Endodermal cell (in vitro differentiated cells): ENCODE results near the gene LAMA2. TPM values are rescaled to one million over a fixed set of nuclear protein-coding genes. Genes with fewer than 3 reads are reported as not detected.
A peak's percentile ranks its signal among the peaks of the same experiment; 100 is the strongest.
"Not testable (repeated sequence)": the region's sequence is repeated elsewhere in the genome, so short reads cannot be mapped to it uniquely, and the experiment has no call there.

Experiments
- DNase-seq: peaks from one replicate; pipeline ENCODE4 v3.0.0-alpha.2; 2017
- H3K27ac ChIP-seq: 2 replicates; pipeline ENCODE4 v1.5.1; 2013; ENCODE audit warnings: mild to moderate bottlenecking, low read depth, low read length, moderate library complexity
- H3K27me3 ChIP-seq: 2 replicates; pipeline ENCODE4 v1.6.1; 2013; ENCODE audit warnings: mild to moderate bottlenecking, low read length, moderate library complexity; ENCODE audit not compliant: insufficient read depth, control insufficient read depth, poor library complexity, severe bottlenecking
- H3K36me3 ChIP-seq: 2 replicates; pipeline ENCODE4 v1.7.0; 2013; ENCODE audit warnings: mild to moderate bottlenecking, low read length, moderate library complexity; ENCODE audit not compliant: control insufficient read depth, insufficient read depth
- H3K4me1 ChIP-seq: one replicate; pipeline ENCODE4 v1.7.0; 2013; ENCODE audit warnings: low read length; ENCODE audit not compliant: control insufficient read depth, insufficient read depth
- H3K4me3 ChIP-seq: 2 replicates; pipeline ENCODE4 v1.5.1; 2013; ENCODE audit warnings: mild to moderate bottlenecking, low read length, moderate library complexity
- H3K9ac ChIP-seq: 2 replicates; pipeline ENCODE4 v1.6.1; 2013; ENCODE audit warnings: mild to moderate bottlenecking, low read length, moderate library complexity; ENCODE audit not compliant: poor library complexity, severe bottlenecking; ENCODE audit errors: extremely low read depth
- H3K9me3 ChIP-seq: 2 replicates; pipeline ENCODE4 v1.6.1; 2013; ENCODE audit warnings: mild to moderate bottlenecking, low read length, moderate library complexity; ENCODE audit not compliant: control insufficient read depth
- H3K27ac Mint-ChIP-seq: 2 replicates; pipeline ENCODE4 v1.8.0; 2020; ENCODE audit warnings: mixed read lengths
- H3K27me3 Mint-ChIP-seq: 2 replicates; pipeline ENCODE4 v1.8.0; 2021; ENCODE audit warnings: mild to moderate bottlenecking, mixed read lengths; ENCODE audit not compliant: insufficient read depth
- H3K36me3 Mint-ChIP-seq: 2 replicates; pipeline ENCODE4 v1.8.0; 2020; ENCODE audit warnings: low read depth, mixed read lengths
- H3K4me1 Mint-ChIP-seq: 2 replicates; pipeline ENCODE4 v1.8.0; 2020; ENCODE audit warnings: mixed read lengths
- H3K4me3 Mint-ChIP-seq: 2 replicates; pipeline ENCODE4 v1.8.0; 2020; ENCODE audit warnings: mild to moderate bottlenecking, moderate library complexity, mixed read lengths
- H3K9me3 Mint-ChIP-seq: 2 replicates; pipeline ENCODE4 v1.8.0; 2020; ENCODE audit warnings: mild to moderate bottlenecking, mixed read lengths
- WGBS, 2 experiments: methylation state at CpG; one replicate each; pipeline versions ENCODE4 v1.1.5 to v1.1.7; 2013; ENCODE audit warnings: missing lambda C conversion rate in 2 of 2, mixed read lengths in 1 of 2; ENCODE audit not compliant: insufficient coverage in 1 of 2, insufficient read length in 1 of 2; 5-methylcytosine and 5-hydroxymethylcytosine counted together
- total RNA-seq, 2 donors: library from RNA; stranded (reverse); fragmentation: NEBNext Ultra II Directional in 1 of 2; extraction: Animal tissue kit (Norgen Biotek cat#: 25700) in 1 of 2; gene quantifications; 2 replicates in 1 of 2; 3 replicates in 1 of 2; pipeline ENCODE4 v1.2.1, GENCODE V29; 2021
- TF ChIP-seq, protein P1 (sequence below): fragments of 200-600 bp; sonication (generic); conservative IDR thresholded peaks from 2 replicates; pipeline ENCODE4 v1.5.0; 2021; ENCODE audit warnings: antibody characterized with exemption, mild to moderate bottlenecking

Gene LAMA2
- total RNA-seq, 2 donors from 2014 or later, result 2.3 to 4.1 TPM

DNA sequence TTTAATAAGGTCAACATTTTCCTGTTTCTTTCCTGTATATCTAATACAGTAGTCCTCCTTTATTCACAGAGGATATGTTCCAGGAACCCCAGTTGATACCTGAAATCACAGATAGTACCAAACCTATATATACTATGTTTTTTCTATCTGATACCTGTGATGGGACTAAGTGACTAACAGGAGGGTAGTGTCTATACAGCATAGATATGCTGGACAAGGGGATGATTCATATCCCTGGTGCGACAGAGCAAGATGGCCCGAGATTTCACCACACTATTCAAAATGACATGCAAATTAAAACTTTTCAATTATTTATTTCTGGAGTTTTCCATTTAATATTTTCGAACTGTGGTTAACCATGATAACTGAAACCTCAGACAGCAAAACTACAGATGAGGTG lies 281.1 kb downstream of the LAMA2 start:
- H3K4me1 ChIP-seq, result no peaks in the 10 kb centered on the region
- Mint-ChIP-seq H3K4me1 (no peaks in the 10 kb centered on the region), H3K27ac (no peak overlapping the region), H3K9me3 (peaks cover 2% of the 10 kb centered on the region), H3K36me3 (no peaks in the 10 kb centered on the region), H3K4me3 (no peak overlapping the region), H3K27me3 (no peaks in the 10 kb centered on the region)
- TF ChIP-seq, protein P1, sequence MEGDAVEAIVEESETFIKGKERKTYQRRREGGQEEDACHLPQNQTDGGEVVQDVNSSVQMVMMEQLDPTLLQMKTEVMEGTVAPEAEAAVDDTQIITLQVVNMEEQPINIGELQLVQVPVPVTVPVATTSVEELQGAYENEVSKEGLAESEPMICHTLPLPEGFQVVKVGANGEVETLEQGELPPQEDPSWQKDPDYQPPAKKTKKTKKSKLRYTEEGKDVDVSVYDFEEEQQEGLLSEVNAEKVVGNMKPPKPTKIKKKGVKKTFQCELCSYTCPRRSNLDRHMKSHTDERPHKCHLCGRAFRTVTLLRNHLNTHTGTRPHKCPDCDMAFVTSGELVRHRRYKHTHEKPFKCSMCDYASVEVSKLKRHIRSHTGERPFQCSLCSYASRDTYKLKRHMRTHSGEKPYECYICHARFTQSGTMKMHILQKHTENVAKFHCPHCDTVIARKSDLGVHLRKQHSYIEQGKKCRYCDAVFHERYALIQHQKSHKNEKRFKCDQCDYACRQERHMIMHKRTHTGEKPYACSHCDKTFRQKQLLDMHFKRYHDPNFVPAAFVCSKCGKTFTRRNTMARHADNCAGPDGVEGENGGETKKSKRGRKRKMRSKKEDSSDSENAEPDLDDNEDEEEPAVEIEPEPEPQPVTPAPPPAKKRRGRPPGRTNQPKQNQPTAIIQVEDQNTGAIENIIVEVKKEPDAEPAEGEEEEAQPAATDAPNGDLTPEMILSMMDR, result no peak
- no peak for DNase-seq
- H3K36me3 ChIP-seq, result no peaks in the 10 kb centered on the region
- WGBS, 2 experiments, result 95 to 96% methylated on average over 3 of the region's 3 CpGs
- H3K9me3 ChIP-seq, result no peaks in the 10 kb centered on the region
- H3K27ac ChIP-seq, result no peak overlapping the region
- H3K27me3 ChIP-seq, result no peaks in the 10 kb centered on the region
- no peak overlapping the region for H3K4me3 ChIP-seq
- H3K9ac ChIP-seq, result no peak overlapping the region

DNA sequence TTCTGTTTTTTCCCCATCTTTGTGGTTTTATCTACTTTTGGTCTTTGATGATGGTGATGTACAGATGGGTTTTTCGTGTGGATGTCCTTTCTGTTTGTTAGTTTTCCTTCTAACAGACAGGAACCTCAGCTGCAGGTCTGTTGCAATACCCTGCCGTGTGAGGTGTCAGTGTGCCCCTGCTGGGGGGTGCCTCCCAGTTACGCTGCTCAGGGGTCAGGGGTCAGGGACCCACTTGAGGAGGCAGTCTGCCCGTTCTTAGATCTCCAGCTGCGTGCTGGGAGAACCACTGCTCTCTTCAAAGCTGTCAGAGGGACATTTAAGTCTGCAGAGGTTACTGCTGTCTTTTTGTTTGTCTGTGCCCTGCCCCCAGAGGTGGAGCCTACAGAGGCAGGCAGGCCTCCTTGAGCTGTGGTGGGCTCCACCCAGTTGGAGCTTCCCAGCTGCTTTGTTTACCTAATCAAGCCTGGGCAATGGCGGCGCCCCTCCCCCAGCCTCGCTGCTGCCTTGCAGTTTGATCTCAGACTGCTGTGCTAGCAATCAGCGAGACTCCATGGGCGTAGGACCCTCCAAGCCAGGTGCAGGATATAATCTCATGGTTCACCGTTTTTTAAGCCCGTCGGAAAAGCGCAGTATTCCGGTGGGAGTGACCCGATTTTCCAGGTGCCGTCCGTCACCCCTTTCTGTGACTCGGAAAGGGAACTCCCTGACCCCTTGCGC lies 289.5 kb downstream of the LAMA2 start:
- H3K27ac Mint-ChIP-seq, result peak overlapping the region; percentile 96
- WGBS, 2 experiments, result 73 to 95% methylated on average over 11 to 20 of the region's 20 CpGs

DNA sequence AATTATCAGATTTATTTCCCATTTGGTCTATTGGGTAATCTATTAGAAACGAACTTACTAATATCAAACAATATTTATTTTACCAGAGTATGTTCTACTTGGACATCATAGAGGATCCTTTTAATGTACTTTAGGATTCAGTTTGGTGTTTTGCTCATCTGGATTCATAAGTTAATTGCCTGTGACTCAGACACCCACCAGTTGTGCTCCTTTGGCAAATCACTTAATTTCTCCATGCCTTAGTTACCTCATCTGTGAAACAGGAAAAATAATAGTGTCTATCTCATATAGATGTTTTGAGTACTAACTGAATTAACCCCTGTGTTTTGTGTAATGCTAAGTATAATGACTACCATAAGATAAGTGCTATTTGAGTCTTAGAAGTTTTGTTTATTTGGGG lies 292.1 kb downstream of the LAMA2 start:
- H3K36me3 Mint-ChIP-seq, result no peaks in the 10 kb centered on the region
- H3K4me1 ChIP-seq, result no peaks in the 10 kb centered on the region
- TF ChIP-seq, protein P1, result no peak

More for the DNA sequence above, 289.5 kb downstream of the LAMA2 start:
- not testable (repeated sequence) for H3K9me3 ChIP-seq, H3K4me1 Mint-ChIP-seq, H3K36me3 Mint-ChIP-seq, H3K9me3 Mint-ChIP-seq, H3K9ac ChIP-seq, H3K4me1 ChIP-seq, H3K27me3 Mint-ChIP-seq, H3K27ac ChIP-seq, H3K27me3 ChIP-seq, H3K36me3 ChIP-seq, H3K4me3 ChIP-seq
- H3K4me3 Mint-ChIP-seq, result peak overlapping the region; percentile 80
- DNase-seq, result peak; percentile 85

More for the DNA sequence above, 292.1 kb downstream of the LAMA2 start:
- no CpG with 5 or more reads among the region's 1 CpG for WGBS, 2 experiments
- no peak overlapping the region for H3K4me3 Mint-ChIP-seq
- H3K36me3 ChIP-seq, result no peaks in the 10 kb centered on the region
- no peaks in the 10 kb centered on the region for H3K4me1 Mint-ChIP-seq
- H3K27me3 Mint-ChIP-seq, result no peaks in the 10 kb centered on the region
- no peaks in the 10 kb centered on the region for H3K9me3 ChIP-seq
- H3K27me3 ChIP-seq, result no peaks in the 10 kb centered on the region
- no peak overlapping the region for H3K9ac ChIP-seq
- H3K9me3 Mint-ChIP-seq, result peaks cover 3% of the 10 kb centered on the region
- H3K27ac Mint-ChIP-seq, result no peak overlapping the region
- no peak overlapping the region for H3K27ac ChIP-seq
- no peak overlapping the region for H3K4me3 ChIP-seq
- DNase-seq, result no peak
